Skeletal muscle tissue (tissue), 4 donors: ENCODE measurements around the gene ZMPSTE24. TPM values are rescaled to one million over a fixed set of nuclear protein-coding genes. Genes with fewer than 3 reads are reported as not detected.

Experiments
- H3K27ac ChIP-seq: one replicate; pipeline ENCODE4 v1.7.0; 2013; ENCODE audit warnings: mild to moderate bottlenecking, low read depth, low read length, inconsistent platforms
- H3K27me3 ChIP-seq, 3 donors: one replicate each; pipeline ENCODE4 v1.7.0; 2013; ENCODE audit warnings: low read length in 3 of 3; ENCODE audit not compliant: control insufficient read depth in 3 of 3, insufficient read depth in 3 of 3
- H3K36me3 ChIP-seq, 3 donors: one replicate each; pipeline ENCODE4 v1.7.0; 2013; ENCODE audit warnings: low read length in 3 of 3; ENCODE audit not compliant: control insufficient read depth in 3 of 3, insufficient read depth in 3 of 3
- H3K4me1 ChIP-seq, 3 donors: one replicate each; pipeline ENCODE4 v1.7.0; 2013; ENCODE audit warnings: low read length in 3 of 3, mild to moderate bottlenecking in 3 of 3; ENCODE audit not compliant: control insufficient read depth in 3 of 3, insufficient read depth in 3 of 3
- H3K4me3 ChIP-seq, 3 donors: one replicate each; pipeline ENCODE4 v1.7.0; 2013; ENCODE audit warnings: low read length in 3 of 3
- H3K9ac ChIP-seq, 3 donors: one replicate each; pipeline ENCODE4 v1.7.0; 2013; ENCODE audit warnings: low read length in 3 of 3, mild to moderate bottlenecking in 3 of 3, moderate library complexity in 2 of 3, low read depth in 1 of 3
- H3K9me3 ChIP-seq, 3 donors: one replicate each; pipeline ENCODE4 v1.7.0; 2013; ENCODE audit warnings: low read length in 3 of 3; ENCODE audit not compliant: control insufficient read depth in 3 of 3
- total RNA-seq: library from RNA; depleted of rRNA; stranded (reverse); fragments of >200 nt; gene quantifications from one replicate; pipeline ENCODE4 v1.2.3, GENCODE V29; 2014
- donor health status: Osteomylitis.

The ZMPSTE24 gene
- total RNA-seq, 1 donor from 2014 or later = 33.4 TPM

GRCh38 chr1:40308036-40308727, 50.1 kb downstream of the ZMPSTE24 start:
- Histone ChIP-seq H3K9ac (no peak overlapping the region), H3K9me3 (no peaks in the 10 kb centered on the region), H3K36me3 (no peaks in the 10 kb centered on the region), H3K4me3 (no peak overlapping the region), H3K4me1 (peaks cover 0 to 5% (median 3%) of the 10 kb centered on the region in 3 donors), H3K27me3 (peaks cover 1 to 13% (median 10%) of the 10 kb centered on the region in 3 donors), H3K27ac (no peak overlapping the region)

GRCh38 chr1:40309374-40310128, 51.5 kb downstream of the ZMPSTE24 start:
- no peaks in the 10 kb centered on the region for H3K36me3 ChIP-seq
- H3K4me3 ChIP-seq = no peak overlapping the region
- peaks cover 0 to 5% (median 3%) of the 10 kb centered on the region in 3 donors for H3K4me1 ChIP-seq
- H3K27me3 ChIP-seq = peaks cover under 1 to 2% (median 2%) of the 10 kb centered on the region in 3 donors
- no peaks in the 10 kb centered on the region for H3K9me3 ChIP-seq
- no peak overlapping the region for H3K27ac ChIP-seq
- no peak overlapping the region for H3K9ac ChIP-seq

GRCh38 chr1:40310129-40310461, 52.1 kb downstream of the ZMPSTE24 start:
- peaks cover 2 to 5% (median 4%) of the 10 kb centered on the region in 3 donors for H3K4me1 ChIP-seq
- peaks cover 0 to 4% (median 4%) of the 10 kb centered on the region in 3 donors for H3K27me3 ChIP-seq
- no peaks in the 10 kb centered on the region for H3K9me3 ChIP-seq
- no peak overlapping the region for H3K9ac ChIP-seq
- H3K27ac ChIP-seq = no peak overlapping the region
- H3K4me3 ChIP-seq = no peak overlapping the region
- no peaks in the 10 kb centered on the region for H3K36me3 ChIP-seq

- Histone ChIP-seq H3K36me3 (no peaks in the 10 kb centered on the region), H3K4me1 (peaks cover 9 to 13% (median 11%) of the 10 kb centered on the region in 3 donors), H3K9ac (no peak overlapping the region), H3K27ac (no peak overlapping the region), H3K4me3 (no peak overlapping the region), H3K27me3 (peaks cover 6 to 14% (median 10%) of the 10 kb centered on the region in 3 donors), H3K9me3 (no peaks in the 10 kb centered on the region)
These were observed 53.1 kb downstream of the ZMPSTE24 start for GRCh38 chr1:40310983-40311642.

GRCh38 chr1:40311692-40312091, 53.7 kb downstream of the ZMPSTE24 start:
- no peak overlapping the region for H3K4me3 ChIP-seq
- peaks cover 12 to 20% (median 16%) of the 10 kb centered on the region in 3 donors for H3K27me3 ChIP-seq
- H3K9ac ChIP-seq = no peak overlapping the region
- no peaks in the 10 kb centered on the region for H3K9me3 ChIP-seq
- H3K27ac ChIP-seq = no peak overlapping the region
- peaks cover 14 to 16% (median 15%) of the 10 kb centered on the region in 3 donors for H3K4me1 ChIP-seq
- no peaks in the 10 kb centered on the region for H3K36me3 ChIP-seq

- H3K36me3 ChIP-seq = no peaks in the 10 kb centered on the region
- H3K9me3 ChIP-seq = no peaks in the 10 kb centered on the region
- peaks cover 19 to 27% (median 23%) of the 10 kb centered on the region in 3 donors for H3K27me3 ChIP-seq
- no peak overlapping the region for H3K27ac ChIP-seq
- H3K4me1 ChIP-seq = peaks cover 17 to 19% (median 19%) of the 10 kb centered on the region in 3 donors
- no peak overlapping the region for H3K9ac ChIP-seq
- no peak overlapping the region for H3K4me3 ChIP-seq
These were observed 54.5 kb downstream of the ZMPSTE24 start for GRCh38 chr1:40312238-40313205.

GRCh38 chr1:40313329-40313957, 55.4 kb downstream of the ZMPSTE24 start:
- Histone ChIP-seq H3K36me3 (no peaks in the 10 kb centered on the region), H3K9ac (no peak overlapping the region), H3K27me3 (peaks cover 24 to 33% (median 28%) of the 10 kb centered on the region in 3 donors), H3K4me3 (no peak overlapping the region), H3K4me1 (peaks cover 13 to 19% (median 16%) of the 10 kb centered on the region in 3 donors), H3K9me3 (no peaks in the 10 kb centered on the region), H3K27ac (no peak overlapping the region)

- no peaks in the 10 kb centered on the region for H3K9me3 ChIP-seq
- H3K4me3 ChIP-seq = no peak overlapping the region
- H3K27me3 ChIP-seq = peaks cover 24 to 37% (median 30%) of the 10 kb centered on the region in 3 donors
- no peaks in the 10 kb centered on the region for H3K36me3 ChIP-seq
- H3K27ac ChIP-seq = no peak overlapping the region
- no peak overlapping the region for H3K9ac ChIP-seq
- H3K4me1 ChIP-seq = peaks cover 12 to 19% (median 16%) of the 10 kb centered on the region in 3 donors
These were observed 56.1 kb downstream of the ZMPSTE24 start for GRCh38 chr1:40313958-40314720.
